CD4-positive, CD25-positive, alpha-beta regulatory T cell (primary cell): Measurements from ENCODE around the gene AGT. TPM values are rescaled to one million over a fixed set of nuclear protein-coding genes. Genes with fewer than 3 reads are reported as not detected.

Source experiments
- ATAC-seq, 2 donors: fragments of 150-1000 bp; cut with Tn5 transposase; one replicate each; pipeline ENCODE4 v1.10.0; 2021; ENCODE audit warnings: low read depth in 2 of 2, moderate number of reproducible peaks in 2 of 2, moderate library complexity in 1 of 2
- DNase-seq, 3 donors: peaks; one replicate each; pipeline versions ENCODE4 v3.0.0 to v3.0.0-alpha.2; 2012 to 2022; ENCODE audit warnings: mixed read lengths in 1 of 3
- H3K27ac ChIP-seq: one replicate; pipeline ENCODE4 v1.7.0; 2013; ENCODE audit warnings: mild to moderate bottlenecking, low read length; ENCODE audit not compliant: insufficient read depth, poor library complexity, severe bottlenecking
- H3K27me3 ChIP-seq: one replicate; pipeline ENCODE4 v1.7.0; 2013; ENCODE audit warnings: low read length; ENCODE audit not compliant: control insufficient read depth, insufficient read depth
- H3K36me3 ChIP-seq: one replicate; pipeline ENCODE4 v1.7.0; 2013; ENCODE audit warnings: mild to moderate bottlenecking, low read length, moderate library complexity; ENCODE audit not compliant: control insufficient read depth, insufficient read depth
- H3K4me1 ChIP-seq: 2 replicates; pipeline ENCODE4 v1.7.0; 2013; ENCODE audit warnings: mild to moderate bottlenecking, low read length; ENCODE audit not compliant: insufficient read depth, control insufficient read depth, poor library complexity, severe bottlenecking
- H3K4me3 ChIP-seq: one replicate; pipeline ENCODE4 v1.7.0; 2013; ENCODE audit warnings: low read depth, mild to moderate bottlenecking, low read length, moderate library complexity
- H3K9me3 ChIP-seq, 2 experiments: 1 replicate in 1 of 2; 2 replicates in 1 of 2; pipeline ENCODE4 v1.7.0; 2013; ENCODE audit warnings: low read length in 2 of 2, mild to moderate bottlenecking in 1 of 2, moderate library complexity in 1 of 2; ENCODE audit not compliant: control insufficient read depth in 2 of 2
- H3K27ac Mint-ChIP-seq, 3 donors: one replicate each; pipeline ENCODE4 v1.8.0; 2020 to 2022; ENCODE audit warnings: mild to moderate bottlenecking in 3 of 3, mixed read lengths in 3 of 3, moderate library complexity in 2 of 3
- H3K27me3 Mint-ChIP-seq: one replicate; pipeline ENCODE4 v1.8.0; 2022; ENCODE audit warnings: mild to moderate bottlenecking, mixed read lengths
- H3K36me3 Mint-ChIP-seq: one replicate; pipeline ENCODE4 v1.8.0; 2020; ENCODE audit warnings: mixed read lengths
- H3K4me1 Mint-ChIP-seq, 4 donors: one replicate each; pipeline ENCODE4 v1.8.0; 2020 to 2022; ENCODE audit warnings: mixed read lengths in 4 of 4, mild to moderate bottlenecking in 1 of 4
- H3K4me3 Mint-ChIP-seq, 4 donors: one replicate each; pipeline ENCODE4 v1.8.0; 2020 to 2022; ENCODE audit warnings: mild to moderate bottlenecking in 4 of 4, mixed read lengths in 4 of 4, moderate library complexity in 3 of 4
- H3K9me3 Mint-ChIP-seq, 7 donors: one replicate each; pipeline ENCODE4 v1.8.0; 2020 to 2022; ENCODE audit warnings: mixed read lengths in 7 of 7, mild to moderate bottlenecking in 3 of 7, moderate library complexity in 2 of 7
- polyA plus RNA-seq, 4 donors: library from polyadenylated mRNA; unstranded; fragments of 300-500 nt; fragmentation: Illumina TruSeq; gene quantifications; one replicate each; pipeline ENCODE4 v1.2.3, GENCODE V29; 2021
- total RNA-seq: library from RNA; stranded (reverse); gene quantifications from one replicate; pipeline ENCODE4 v1.2.3, GENCODE V29; 2022

The AGT gene
- total and polyA plus RNA-seq, 5 donors from 2014 or later: not detected

GRCh38 chr1:230749150-230749549 is 35.2 kb upstream of the AGT start:
- H3K27me3 Mint-ChIP-seq: no peaks in the 10 kb centered on the region
- H3K36me3 Mint-ChIP-seq: no peaks in the 10 kb centered on the region
- no peak overlapping the region for H3K4me3 Mint-ChIP-seq
- no peak overlapping the region for H3K4me3 ChIP-seq
- DNase-seq (no peak), ATAC-seq (no peak)
- no peaks in the 10 kb centered on the region for H3K4me1 ChIP-seq
- no peaks in the 10 kb centered on the region for H3K36me3 ChIP-seq
- H3K27me3 ChIP-seq: no peaks in the 10 kb centered on the region
- no peak overlapping the region for H3K27ac Mint-ChIP-seq
- H3K9me3 ChIP-seq: no peaks in the 10 kb centered on the region
- H3K9me3 Mint-ChIP-seq: no peaks in the 10 kb centered on the region
- H3K27ac ChIP-seq: no peak overlapping the region
- peaks cover 0 to 4% (median 1%) of the 10 kb centered on the region in 4 donors for H3K4me1 Mint-ChIP-seq

DNA sequence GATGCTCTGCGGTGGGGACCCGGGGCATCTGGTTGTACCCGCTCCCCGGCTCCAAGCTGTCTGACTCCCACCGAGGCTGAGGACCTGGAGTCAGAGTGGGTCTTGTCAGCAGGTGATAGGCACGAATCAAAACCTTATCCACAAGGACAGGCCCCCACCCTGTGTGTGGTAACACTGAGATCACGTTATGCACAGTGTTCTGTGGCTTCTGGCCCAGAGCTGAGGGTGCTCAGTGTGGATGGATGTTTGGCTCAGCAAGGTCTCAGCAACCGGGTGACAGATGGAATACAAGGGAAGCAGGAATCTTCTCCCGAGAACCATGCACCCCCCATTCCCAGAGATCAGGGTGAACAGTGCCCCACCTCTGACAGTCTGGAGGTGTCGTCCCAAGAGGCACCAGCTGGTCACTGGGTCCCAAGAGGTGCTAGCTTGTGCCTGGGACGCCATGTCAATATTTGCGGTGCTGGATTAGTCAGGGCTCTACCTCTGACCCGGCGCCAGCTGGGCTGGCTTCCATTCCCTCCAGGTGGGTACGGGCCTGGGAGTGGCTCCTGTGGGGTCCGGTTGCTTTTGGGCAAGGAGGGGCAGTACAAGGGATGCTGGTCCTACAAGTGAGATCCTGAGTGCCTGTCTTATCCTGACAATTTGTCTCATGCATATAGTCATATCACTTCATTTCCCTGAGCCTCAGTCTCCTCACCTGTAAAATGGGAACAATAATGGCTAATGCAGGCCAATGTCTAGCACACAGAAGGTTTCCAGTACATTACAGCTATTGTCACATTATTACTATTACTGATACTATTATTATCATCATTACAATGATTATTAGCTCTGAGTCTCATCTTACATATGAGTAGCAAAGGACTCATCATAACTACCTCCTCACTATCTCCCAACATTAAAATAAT is 34.2 kb upstream of the AGT start:
- Histone ChIP-seq H3K4me1 (no peaks in the 10 kb centered on the region), H3K27me3 (no peaks in the 10 kb centered on the region), H3K9me3 (no peaks in the 10 kb centered on the region), H3K27ac (no peak overlapping the region), H3K36me3 (no peaks in the 10 kb centered on the region), H3K4me3 (no peak overlapping the region)
- DNase-seq (no peak), ATAC-seq (no peak)
- H3K36me3 Mint-ChIP-seq: no peaks in the 10 kb centered on the region
- H3K4me1 Mint-ChIP-seq: peaks cover 0 to 3% (median 0%) of the 10 kb centered on the region in 4 donors
- H3K27me3 Mint-ChIP-seq: no peaks in the 10 kb centered on the region
- H3K4me3 Mint-ChIP-seq: no peak overlapping the region
- no peak overlapping the region for H3K27ac Mint-ChIP-seq
- H3K9me3 Mint-ChIP-seq: peaks cover 0 to 2% (median 0%) of the 10 kb centered on the region in 7 donors

DNA sequence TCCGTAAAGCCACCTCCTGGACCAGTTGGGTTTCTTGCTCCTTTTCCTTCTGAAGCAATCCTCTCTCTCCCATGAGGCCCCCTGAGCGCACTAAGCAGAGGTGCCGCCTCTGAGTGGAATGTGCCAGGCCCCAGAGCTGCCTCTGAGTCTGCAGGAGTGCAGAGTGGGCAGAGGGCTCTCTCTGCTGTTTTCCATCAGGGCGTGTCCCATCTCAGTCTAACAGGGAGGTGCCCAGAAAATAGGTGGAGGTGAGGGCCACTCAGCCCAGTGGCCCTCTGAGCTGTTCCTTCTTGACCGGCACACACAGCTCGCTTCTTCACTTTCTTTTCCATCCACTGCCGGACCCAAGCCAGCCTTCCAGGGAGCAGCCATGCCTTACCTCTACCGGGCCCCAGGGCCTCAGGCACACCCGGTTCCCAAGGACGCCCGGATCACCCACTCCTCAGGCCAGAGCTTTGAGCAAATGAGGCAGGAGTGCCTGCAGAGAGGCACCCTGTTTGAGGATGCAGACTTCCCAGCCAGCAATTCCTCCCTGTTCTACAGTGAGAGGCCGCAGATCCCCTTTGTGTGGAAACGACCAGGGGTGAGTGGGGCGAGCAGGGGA is 33.3 kb upstream of the AGT start, which contains the start of gene CAPN9:
Gene CAPN9 (plus strand): TSS at position 262 of the 604 bp plus-strand sequence. CDS start 109 bp downstream, at position 371.
- no peaks in the 10 kb centered on the region for H3K36me3 Mint-ChIP-seq

DNA sequence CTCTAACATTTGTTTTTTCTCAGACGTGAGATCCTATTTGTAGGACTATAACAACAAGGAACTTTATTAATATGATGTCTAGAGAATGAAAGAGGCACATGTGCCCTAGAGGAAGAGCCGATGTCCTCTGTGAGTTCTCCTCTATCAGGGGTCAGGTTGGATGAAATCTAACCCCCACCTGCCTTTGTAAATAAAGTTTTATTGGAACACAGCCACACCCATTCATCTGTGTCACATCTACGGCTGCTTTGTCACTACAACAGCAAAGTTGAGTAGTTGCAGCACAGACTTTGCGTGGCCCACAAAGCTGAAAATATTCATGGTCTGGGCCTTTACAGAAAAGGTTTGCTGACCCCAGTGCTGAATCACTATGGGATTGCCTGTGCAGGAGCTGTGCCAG is 32.7 kb upstream of the AGT start:
- Histone ChIP-seq H3K36me3 (no peaks in the 10 kb centered on the region), H3K27me3 (no peaks in the 10 kb centered on the region), H3K9me3 (no peaks in the 10 kb centered on the region), H3K4me3 (no peak overlapping the region), H3K27ac (no peak overlapping the region), H3K4me1 (no peaks in the 10 kb centered on the region)
- H3K27ac Mint-ChIP-seq: no peak overlapping the region
- no peak overlapping the region for H3K4me3 Mint-ChIP-seq
- H3K36me3 Mint-ChIP-seq: no peaks in the 10 kb centered on the region
- peaks cover 0 to 3% (median 0%) of the 10 kb centered on the region in 4 donors for H3K4me1 Mint-ChIP-seq
- no peak for DNase-seq
- no peak for ATAC-seq
- peaks cover 0 to 2% (median 0%) of the 10 kb centered on the region in 7 donors for H3K9me3 Mint-ChIP-seq
- H3K27me3 Mint-ChIP-seq: no peaks in the 10 kb centered on the region

More for the DNA sequence above, 33.3 kb upstream of the AGT start, which contains the start of gene CAPN9:
- Histone ChIP-seq H3K36me3 (no peaks in the 10 kb centered on the region), H3K4me3 (no peak within 1 kb of the TSS), H3K4me1 (no peaks in the 10 kb centered on the region), H3K27ac (no peak within 1 kb of the TSS), H3K27me3 (no peaks in the 10 kb centered on the region), H3K9me3 (no peaks in the 10 kb centered on the region)
- DNase-seq (no peak), ATAC-seq (no peak)
- Mint-ChIP-seq H3K4me3 (no peak within 1 kb of the TSS), H3K9me3 (peaks cover 0 to 2% (median 0%) of the 10 kb centered on the region in 7 donors), H3K27me3 (no peaks in the 10 kb centered on the region), H3K4me1 (peaks cover 0 to 3% (median 0%) of the 10 kb centered on the region in 4 donors), H3K27ac (no peak within 1 kb of the TSS)

DNA sequence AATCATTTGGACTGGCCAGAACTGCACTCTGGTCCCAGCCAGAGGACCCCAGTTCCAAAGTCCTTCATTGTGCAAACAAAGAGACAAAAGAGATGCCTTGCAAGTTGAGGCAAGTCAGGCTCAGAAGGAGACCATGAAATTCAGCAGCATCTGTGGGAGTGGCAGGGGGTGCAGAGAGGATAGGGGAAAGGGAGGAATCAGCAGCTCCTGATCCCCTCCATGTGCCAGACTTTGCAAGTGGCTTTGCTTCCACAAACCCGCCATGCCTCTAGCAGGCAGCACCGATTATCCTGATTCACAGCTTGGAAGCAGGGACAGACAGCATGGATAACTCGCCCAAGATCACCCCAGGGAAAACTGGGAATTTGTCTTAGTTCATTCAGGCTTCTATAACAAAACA is 31.1 kb upstream of the AGT start:
- H3K27ac Mint-ChIP-seq: no peak overlapping the region
- peak overlapping the region in 1 of 4 donors; percentile 38 for H3K4me3 Mint-ChIP-seq
- no peaks in the 10 kb centered on the region for H3K4me1 ChIP-seq
- ATAC-seq (no peak), DNase-seq (no peak)
- no peaks in the 10 kb centered on the region for H3K4me1 Mint-ChIP-seq
- no peak overlapping the region for H3K4me3 ChIP-seq
- no peaks in the 10 kb centered on the region for H3K27me3 ChIP-seq
- H3K36me3 ChIP-seq: no peaks in the 10 kb centered on the region
- H3K9me3 Mint-ChIP-seq: peaks cover 0 to 2% (median 0%) of the 10 kb centered on the region in 7 donors
- no peaks in the 10 kb centered on the region for H3K36me3 Mint-ChIP-seq
- H3K9me3 ChIP-seq: no peaks in the 10 kb centered on the region
- H3K27me3 Mint-ChIP-seq: no peaks in the 10 kb centered on the region
- no peak overlapping the region for H3K27ac ChIP-seq

GRCh38 chr1:230744382-230744781 is 30.5 kb upstream of the AGT start:
- ATAC-seq: no peak
- Mint-ChIP-seq H3K4me1 (no peaks in the 10 kb centered on the region), H3K9me3 (peaks cover 0 to 2% (median 0%) of the 10 kb centered on the region in 7 donors), H3K36me3 (no peaks in the 10 kb centered on the region), H3K27me3 (no peaks in the 10 kb centered on the region), H3K4me3 (no peak overlapping the region), H3K27ac (no peak overlapping the region)
- no peaks in the 10 kb centered on the region for H3K9me3 ChIP-seq
- no peak overlapping the region for H3K4me3 ChIP-seq
- no peaks in the 10 kb centered on the region for H3K36me3 ChIP-seq
- no peaks in the 10 kb centered on the region for H3K27me3 ChIP-seq
- no peaks in the 10 kb centered on the region for H3K4me1 ChIP-seq
- no peak overlapping the region for H3K27ac ChIP-seq
- DNase-seq: no peak

DNA sequence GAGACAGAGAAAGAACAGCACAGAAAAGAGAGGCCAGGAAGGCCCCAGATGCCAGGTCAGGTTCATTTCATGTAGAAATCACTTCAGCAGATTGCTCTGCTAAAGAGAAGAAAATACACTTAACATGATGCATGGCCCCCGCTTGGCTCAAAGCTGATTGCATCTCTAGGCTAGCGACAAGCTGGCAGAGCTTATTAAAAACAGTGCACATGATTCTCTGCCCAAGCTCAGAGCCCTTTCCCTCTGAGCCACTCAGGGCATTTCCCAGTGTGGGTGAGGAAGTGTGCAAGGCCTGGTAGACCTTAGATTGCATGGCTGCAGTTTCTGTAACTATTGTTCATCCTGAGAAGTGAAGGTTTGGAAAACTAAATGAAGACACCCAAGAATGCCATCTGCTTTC is 30.0 kb upstream of the AGT start:
- no peaks in the 10 kb centered on the region for H3K9me3 ChIP-seq

More for the DNA sequence above, 30.0 kb upstream of the AGT start:
- DNase-seq (no peak), ATAC-seq (no peak)
- no peak overlapping the region for H3K27ac ChIP-seq
- H3K4me3 Mint-ChIP-seq: no peak overlapping the region
- H3K4me3 ChIP-seq: no peak overlapping the region
- H3K9me3 Mint-ChIP-seq: peaks cover 0 to 2% (median 0%) of the 10 kb centered on the region in 7 donors
- no peaks in the 10 kb centered on the region for H3K4me1 Mint-ChIP-seq
- H3K4me1 ChIP-seq: no peaks in the 10 kb centered on the region
- H3K36me3 Mint-ChIP-seq: no peaks in the 10 kb centered on the region
- no peaks in the 10 kb centered on the region for H3K36me3 ChIP-seq
- no peaks in the 10 kb centered on the region for H3K27me3 Mint-ChIP-seq
- H3K27ac Mint-ChIP-seq: no peak overlapping the region
- no peaks in the 10 kb centered on the region for H3K27me3 ChIP-seq
